HG03103 (cell line): ENCODE measurements around the gene SNTG2.
"Not testable (repeated sequence)": the region's sequence is repeated elsewhere in the genome, so short reads cannot be mapped to it uniquely, and the experiment has no call there.

Source experiments
- ATAC-seq: cut with Tn5 transposase; IDR thresholded peaks from one replicate; pipeline ENCODE4 v1.9.1; 2021; ENCODE audit warnings: low read depth; ENCODE audit not compliant: unreplicated experiment

SNTG2 gene

DNA sequence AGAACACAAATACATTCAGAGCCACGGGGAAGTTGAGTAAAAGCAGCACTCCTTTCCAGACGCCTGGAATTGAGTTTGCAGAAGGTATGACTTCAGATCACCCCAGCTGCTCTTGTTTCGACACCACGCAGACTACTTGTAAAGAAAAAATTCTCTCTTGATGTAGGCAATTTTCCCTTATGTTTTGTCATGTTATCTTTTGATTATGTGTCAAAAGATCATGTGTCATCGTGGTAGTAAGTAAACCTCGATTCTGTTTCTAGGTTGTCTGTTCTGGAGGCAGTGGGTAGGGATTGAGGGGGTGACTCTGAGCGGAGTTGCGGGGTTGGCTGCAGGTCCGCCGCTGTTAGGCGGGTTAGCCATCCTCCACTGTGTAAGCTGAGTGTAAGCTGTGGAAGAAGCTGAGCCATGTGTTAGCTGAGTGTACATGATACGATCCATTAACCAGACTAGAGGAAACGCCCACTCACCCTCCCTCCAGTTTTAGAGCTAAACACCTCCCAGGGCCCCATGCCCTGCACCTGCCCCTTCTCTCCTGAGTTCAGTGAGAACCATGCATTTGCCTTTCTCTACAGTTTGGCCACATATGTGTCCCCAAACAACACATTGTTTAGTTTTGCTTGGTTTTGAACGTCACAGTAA, 181.8 kb downstream of the SNTG2 start:
- ATAC-seq: no peak

- ATAC-seq: not testable (repeated sequence)
Measured at GRCh38 chr2:1133896-1134295, 183.2 kb downstream of the SNTG2 start.

DNA sequence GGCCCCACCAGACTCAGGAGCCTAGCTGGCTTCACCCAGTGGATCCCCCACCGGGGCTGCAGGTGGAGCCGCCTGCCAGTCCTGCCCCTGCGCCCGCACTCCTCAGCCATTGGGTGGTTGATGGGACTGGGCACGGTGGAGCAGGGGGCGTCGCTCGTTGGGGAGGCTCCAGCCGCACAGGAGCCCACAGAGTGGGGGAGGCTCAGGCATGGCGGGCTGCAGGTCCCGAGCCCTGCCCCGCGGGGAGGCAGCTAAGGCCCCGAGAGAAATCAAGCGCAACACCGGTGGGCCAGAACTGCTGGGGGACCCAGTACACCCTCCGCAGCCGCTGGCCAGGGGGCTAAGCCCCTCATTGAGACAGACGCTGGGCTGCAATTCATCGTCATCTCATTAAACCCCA, 184.0 kb downstream of the SNTG2 start:
- no peak for ATAC-seq

DNA sequence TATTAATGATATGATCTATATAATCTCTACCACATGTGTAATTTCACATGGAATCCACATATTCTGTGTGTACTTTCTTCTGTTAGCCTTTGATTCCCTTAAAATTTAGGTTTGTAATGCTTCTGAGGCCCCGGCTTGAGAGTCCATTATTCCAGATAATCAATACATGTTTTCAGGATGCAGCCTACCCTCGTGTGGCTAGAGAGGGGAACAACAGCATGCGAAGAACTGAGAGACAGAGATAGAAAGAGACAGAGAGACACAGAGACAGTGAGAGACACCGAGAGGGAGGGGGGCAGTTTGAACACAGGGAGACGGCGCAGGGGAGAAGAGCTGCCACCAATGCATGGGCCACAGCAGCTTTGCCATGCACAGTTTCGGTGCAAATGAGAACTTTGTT, 185.4 kb downstream of the SNTG2 start:
- no peak for ATAC-seq

- ATAC-seq: no peak
Measured at GRCh38 chr2:1136846-1137245, 186.2 kb downstream of the SNTG2 start.

GRCh38 chr2:1137264-1137663, 186.6 kb downstream of the SNTG2 start:
- ATAC-seq: no peak

- no peak for ATAC-seq
Measured at GRCh38 chr2:1137913-1138391, 187.3 kb downstream of the SNTG2 start.

DNA sequence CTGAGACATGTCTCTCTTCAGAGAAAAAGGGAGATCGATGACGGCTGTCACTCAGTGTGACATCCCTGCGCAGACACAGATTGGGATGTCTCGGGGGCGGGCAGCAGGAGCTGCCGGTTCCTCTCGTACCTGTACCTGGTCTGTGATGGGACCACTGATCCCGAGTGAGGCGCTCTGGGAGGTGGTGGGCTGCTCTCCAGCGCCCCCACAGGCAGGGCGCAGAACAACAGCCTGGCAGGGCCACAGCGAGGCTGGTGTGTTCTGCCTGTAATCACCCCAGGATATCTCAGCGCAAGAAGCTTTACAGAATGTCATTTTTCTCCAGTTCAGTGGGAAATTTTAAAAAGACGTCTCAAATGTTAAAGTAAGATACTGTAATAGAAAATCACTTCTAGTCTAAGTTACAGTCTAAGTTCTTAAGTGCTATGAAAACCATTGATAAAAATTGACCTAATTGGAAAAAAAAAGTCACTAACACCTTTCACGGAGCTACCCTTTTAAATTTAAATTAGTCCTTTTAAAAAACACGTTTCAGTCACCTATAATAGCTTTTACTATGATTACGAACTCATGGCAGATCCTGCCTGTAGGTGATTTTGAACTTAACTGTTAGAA, 189.8 kb downstream of the SNTG2 start:
- peak; percentile 88 for ATAC-seq

DNA sequence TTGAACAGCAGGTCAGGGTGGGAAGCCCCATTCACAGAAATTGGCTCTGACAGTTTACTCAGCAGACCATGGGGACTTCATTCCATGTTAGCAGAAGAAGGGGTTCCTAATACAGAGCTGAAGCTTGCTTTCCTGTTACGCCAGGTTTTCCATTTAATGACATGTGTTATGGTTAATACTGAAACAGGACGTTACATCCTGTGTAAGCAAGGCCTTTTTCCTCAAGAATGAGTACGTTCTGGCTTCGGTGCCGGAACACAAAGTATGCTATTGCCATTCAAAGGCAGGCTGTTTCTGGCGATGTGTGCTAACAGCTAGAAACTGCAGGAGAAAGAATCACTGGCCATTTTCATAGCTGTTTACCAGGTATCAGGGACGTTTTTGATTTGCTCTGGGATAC, 190.4 kb downstream of the SNTG2 start:
- ATAC-seq: no peak

GRCh38 chr2:1143129-1143528, 192.5 kb downstream of the SNTG2 start:
- ATAC-seq: no peak

DNA sequence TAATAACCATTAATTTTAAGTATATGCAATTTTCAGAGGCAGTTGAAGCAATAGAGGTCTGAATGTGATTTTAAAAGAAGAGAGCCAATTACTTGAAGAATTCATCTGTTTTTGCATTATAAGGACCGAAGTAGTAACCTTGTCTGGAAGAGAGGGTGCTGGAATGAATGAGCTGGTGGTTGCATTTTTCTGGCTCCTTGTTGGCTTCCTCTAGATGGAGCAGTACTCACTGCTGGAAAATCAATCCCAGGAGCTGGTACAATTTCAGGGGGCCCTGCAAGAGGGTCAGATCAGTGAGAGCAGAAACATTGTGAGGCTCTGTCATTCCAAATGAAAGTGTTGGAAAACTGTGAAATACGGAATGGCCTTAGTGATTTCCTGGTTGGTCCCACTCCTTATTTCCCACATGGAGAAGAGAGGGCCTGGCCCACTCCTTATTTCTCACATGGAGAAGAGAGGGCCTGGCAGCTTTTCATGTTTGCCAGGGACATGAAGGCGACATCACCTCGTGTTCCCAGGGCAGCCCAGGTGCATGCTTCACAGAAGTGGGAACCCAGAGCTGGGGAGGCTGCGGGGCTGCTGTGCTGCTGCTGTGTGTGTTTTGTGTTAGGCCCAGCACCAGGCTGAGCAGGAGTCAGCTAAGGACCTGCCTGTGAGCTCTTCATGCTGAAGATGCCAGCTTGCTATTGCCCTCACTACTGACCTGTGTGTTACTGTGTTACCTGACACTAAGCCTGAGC, 197.4 kb downstream of the SNTG2 start:
- ATAC-seq: no peak

GRCh38 chr2:1150724-1151511, 200.3 kb downstream of the SNTG2 start:
- ATAC-seq: no peak

- no peak for ATAC-seq
Measured at GRCh38 chr2:1152375-1152774, 201.7 kb downstream of the SNTG2 start.

DNA sequence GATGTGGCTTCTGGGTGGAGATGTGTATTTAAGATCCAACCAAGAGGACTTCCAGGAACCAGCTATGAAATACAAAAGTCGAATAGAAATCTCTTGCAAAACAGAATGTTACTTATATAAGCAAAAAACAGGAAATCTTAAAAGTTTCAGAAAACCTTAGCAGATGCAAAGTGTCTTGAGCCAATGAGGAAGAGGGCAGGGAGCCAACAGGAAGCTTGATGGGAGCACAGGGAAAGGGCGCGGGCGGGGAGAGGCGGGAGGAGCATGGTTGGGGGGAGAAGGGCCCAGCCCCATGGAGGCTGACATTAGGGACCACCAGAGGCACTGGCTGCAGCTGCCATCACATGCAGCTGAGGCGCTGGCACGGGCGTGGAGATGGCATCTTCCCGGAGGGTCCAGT, 203.3 kb downstream of the SNTG2 start:
- no peak for ATAC-seq

GRCh38 chr2:1154710-1155594, 204.3 kb downstream of the SNTG2 start:
- ATAC-seq: no peak

DNA sequence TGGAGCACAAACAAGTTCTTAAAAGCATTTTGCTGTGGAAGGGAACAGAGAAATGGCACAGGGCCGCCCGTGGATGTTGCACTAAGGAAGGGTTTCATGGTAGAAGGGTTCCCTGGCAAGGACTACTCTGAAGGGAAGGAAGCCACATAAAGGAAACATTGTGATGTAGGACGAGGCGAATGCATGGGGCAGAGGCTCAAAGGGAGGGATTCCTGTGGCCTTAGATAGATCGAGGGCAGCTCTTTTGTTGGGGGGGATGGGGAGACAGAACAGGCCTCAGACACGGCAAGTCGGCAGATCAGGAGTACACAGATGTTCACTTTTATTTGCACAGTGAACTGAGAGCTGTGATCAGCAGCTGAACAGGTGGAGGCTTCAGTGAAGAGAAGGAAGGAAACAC, 205.4 kb downstream of the SNTG2 start:
- ATAC-seq: no peak

GRCh38 chr2:1156531-1156930, 205.9 kb downstream of the SNTG2 start:
- no peak for ATAC-seq

GRCh38 chr2:1157107-1157506, 206.5 kb downstream of the SNTG2 start:
- ATAC-seq: no peak

- no peak for ATAC-seq
Measured at GRCh38 chr2:1159013-1159412, 208.4 kb downstream of the SNTG2 start.

- no peak for ATAC-seq
Measured at GRCh38 chr2:1162246-1162645, 211.6 kb downstream of the SNTG2 start.
